HG02885 (cell line): ENCODE data around the gene SYS1.

ENCODE experiments used
- ATAC-seq: cut with Tn5 transposase; IDR thresholded peaks from one replicate; pipeline ENCODE4 v1.9.1; 2021; ENCODE audit warnings: mild to moderate bottlenecking; ENCODE audit not compliant: unreplicated experiment, poor library complexity

The SYS1 gene

GRCh38 chr20:45409521-45410272, 46.7 kb downstream of the SYS1 start:
- no peak for ATAC-seq

- ATAC-seq = no peak
Measured at GRCh38 chr20:45410887-45411286, 47.9 kb downstream of the SYS1 start.

- ATAC-seq = no peak
Measured at GRCh38 chr20:45412653-45413052, 49.7 kb downstream of the SYS1 start.

DNA sequence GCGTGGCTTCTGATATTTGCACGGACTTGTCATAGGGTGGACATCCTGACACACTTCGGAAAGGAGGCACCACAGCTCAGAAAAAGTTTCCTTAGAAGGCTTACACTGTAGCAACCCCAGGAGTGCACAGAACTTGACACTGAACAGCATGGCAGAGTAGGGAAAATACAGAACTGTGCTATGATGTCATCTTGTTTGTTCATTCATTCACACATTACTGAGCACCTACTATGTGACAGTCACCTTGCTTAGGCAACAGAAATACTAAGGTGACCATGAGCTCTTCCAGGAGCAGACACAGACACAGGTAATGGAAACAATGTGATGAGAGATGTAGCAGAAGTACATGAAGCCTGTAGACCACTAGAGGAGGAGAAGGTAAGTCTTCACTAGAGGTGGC, 50.5 kb downstream of the SYS1 start:
- ATAC-seq = no peak

- peak; percentile 78 for ATAC-seq
Measured at GRCh38 chr20:45415822-45416637, 53.1 kb downstream of the SYS1 start, which contains the start of gene PIGT. Gene PIGT, plus strand, starts transcription at chr20:45416141. Its CDS starts 16 bp downstream, at chr20:45416157.

GRCh38 chr20:45416917-45417316, 54.0 kb downstream of the SYS1 start:
- ATAC-seq = no peak
